CD4-positive, alpha-beta T cell treated with Interleukin-4 for 4 hours (primary cell): ENCODE data around the gene EEF1AKMT3.

Experiments
- DNase-seq: peaks from one replicate; pipeline ENCODE4 v3.0.0-alpha.2; 2020

The EEF1AKMT3 gene

DNA sequence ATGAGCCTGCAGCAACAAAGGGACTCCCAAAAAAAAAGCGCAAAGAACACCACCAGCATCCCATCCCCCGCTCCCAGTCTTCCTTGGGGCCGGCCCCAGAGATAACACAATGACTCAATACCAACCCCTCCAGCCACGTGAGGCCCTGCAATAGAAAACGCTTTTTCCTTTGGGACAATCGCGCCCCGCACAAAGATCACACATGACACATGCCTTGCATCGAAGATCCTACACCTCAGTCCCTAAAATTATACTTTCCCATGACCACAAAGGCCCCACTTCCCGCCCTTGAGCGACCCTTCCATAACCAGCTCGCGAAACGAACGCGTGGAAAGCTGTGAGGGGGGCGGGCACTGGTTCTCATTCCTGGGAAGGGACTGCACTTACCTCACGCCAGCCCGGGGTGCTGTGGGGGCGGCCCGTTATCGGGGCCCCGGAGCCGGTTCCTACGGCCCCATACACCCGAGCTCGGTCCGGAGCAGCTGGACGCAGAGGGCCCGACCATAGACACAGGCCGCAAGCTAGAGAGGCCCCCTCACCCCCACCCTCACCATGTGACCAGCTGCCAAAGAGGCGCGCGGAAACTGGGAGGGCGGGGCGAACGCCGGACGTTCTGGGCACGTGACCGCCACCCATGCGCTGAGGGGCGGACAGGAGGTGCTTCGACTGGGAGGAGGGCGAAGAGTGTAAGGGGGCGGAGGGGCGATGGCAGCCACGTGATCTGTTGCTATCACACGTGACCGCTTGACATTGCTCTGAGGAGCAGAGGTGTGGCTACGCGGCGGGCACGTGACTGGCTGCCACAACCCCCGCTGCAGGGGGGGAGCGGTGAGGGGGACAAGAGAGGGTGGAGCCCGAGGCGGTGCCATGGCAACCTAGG, 20.4 kb upstream of the EEF1AKMT3 start, which contains the start of gene CDK4:
Gene CDK4, minus strand, starts transcription at position 523 of the 880 bp plus-strand sequence. CDS start 593 bp downstream, outside the sequence.
- DNase-seq = peak; percentile 100

GRCh38 chr12:57752668-57753000, 19.8 kb upstream of the EEF1AKMT3 start:
- no peak for DNase-seq

GRCh38 chr12:57753756-57754337, 18.6 kb upstream of the EEF1AKMT3 start:
- DNase-seq = no peak

- DNase-seq = peak; percentile 92
Measured at GRCh38 chr12:57754411-57755193, 17.8 kb upstream of the EEF1AKMT3 start, which contains the start of gene MARCHF9. MARCHF9 (plus strand) TSS chr12:57755103; CDS start chr12:57755529, 426 bp downstream.

- DNase-seq = no peak
Measured at GRCh38 chr12:57755194-57755453, 17.3 kb upstream of the EEF1AKMT3 start.

DNA sequence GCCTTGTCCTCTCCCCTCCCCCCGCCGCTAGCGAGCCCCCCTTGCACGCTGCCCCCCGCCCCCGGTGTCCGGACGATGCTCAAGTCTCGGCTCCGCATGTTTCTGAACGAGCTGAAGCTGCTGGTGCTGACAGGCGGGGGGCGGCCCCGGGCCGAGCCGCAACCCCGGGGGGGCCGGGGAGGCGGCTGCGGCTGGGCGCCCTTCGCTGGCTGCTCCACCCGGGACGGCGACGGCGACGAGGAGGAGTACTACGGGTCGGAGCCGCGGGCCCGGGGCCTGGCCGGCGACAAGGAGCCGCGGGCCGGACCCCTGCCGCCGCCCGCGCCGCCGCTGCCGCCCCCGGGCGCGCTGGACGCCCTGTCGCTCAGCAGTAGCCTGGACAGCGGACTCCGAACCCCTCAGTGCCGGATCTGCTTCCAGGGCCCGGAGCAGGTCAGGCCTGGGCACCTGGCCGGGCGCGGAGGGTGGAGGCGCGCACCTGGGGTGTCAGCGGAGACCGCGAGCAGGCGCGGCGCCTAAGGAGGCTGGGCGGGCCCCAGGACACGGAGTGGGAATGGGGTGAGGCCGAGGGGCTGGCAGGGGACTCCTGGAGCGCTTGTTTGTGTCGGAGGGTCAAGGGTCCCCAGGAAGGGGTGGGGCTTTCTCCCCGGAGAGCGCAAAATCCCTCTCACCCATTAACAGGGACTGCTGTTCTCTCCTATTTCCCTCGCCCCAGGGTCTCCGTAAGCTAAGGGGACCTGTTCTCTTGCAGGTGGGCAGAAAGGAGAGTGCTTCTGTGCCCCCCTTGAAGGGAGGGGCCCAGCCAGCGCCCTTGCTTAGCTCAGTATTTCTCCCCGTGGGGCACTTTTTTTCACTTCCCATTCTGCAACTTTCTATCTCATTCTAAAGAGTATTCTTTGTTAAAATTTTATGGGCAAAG, 16.7 kb upstream of the EEF1AKMT3 start:
- DNase-seq = peak; percentile 16

- peak; percentile 62 for DNase-seq
Measured at GRCh38 chr12:57756406-57757341, 15.7 kb upstream of the EEF1AKMT3 start.

- no peak for DNase-seq
Measured at GRCh38 chr12:57757771-57758170, 14.6 kb upstream of the EEF1AKMT3 start.

DNA sequence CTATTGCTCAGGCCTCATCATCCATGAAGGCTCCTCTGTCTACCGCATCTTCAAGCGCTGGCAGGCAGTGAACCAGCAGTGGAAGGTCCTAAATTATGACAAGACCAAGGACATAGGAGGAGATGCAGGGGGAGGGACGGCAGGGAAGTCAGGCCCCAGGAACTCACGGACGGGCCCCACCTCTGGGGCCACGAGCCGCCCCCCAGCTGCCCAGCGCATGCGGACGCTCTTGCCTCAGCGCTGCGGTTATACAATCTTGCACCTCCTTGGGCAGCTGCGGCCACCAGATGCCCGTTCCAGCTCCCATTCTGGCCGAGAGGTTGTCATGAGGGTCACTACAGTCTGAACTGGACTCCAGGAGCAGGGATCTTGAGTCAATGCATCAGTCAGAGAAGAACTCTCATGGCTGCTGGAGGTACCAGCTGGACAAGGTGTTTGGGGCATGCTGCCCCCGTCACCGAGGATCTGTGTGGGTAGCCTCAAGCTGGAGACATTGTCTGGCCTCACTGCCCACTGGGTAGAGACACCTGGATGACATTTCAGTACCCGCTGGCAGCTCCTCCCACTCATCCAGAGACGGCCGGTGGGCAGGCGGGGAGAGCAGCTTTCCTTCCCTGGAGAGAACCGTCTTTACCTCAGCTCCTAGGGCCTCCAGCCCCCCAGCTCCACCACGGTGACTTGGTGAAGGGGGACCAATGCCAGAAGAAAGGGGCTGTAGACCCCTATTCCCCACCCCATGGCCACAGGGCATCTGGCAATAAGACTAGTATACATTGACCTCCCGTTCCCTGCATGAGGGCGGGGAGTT, 13.7 kb upstream of the EEF1AKMT3 start:
- no peak for DNase-seq

DNA sequence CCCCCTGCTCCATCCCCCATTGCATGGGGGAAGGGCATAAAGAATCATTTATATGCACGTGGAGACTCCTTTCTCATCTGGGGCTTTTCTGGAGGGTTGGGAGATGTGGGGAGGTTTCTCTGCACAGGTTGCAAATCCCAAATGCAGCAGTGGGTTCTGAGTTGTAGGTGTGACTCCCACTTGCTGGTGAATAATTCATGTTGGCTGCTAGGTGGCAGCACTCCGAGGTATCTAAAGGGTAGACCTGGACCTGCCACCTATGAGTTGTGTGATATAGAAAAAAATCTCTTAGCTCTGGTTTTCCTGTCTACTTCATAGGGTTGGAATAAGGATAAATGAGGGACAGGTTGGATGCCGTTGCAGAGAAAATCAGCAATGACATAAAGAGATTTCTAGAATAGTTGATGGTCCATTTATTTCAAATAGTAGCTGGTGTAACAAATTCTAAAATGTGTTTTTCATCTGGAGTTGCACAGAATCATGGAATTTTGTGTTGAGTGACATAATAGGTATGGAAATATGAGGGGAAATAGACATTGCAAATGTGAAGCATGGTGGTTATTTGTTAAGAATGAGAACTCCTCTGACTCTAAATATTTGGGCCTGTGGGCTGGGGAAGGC, 12.9 kb upstream of the EEF1AKMT3 start:
- peak; percentile 57 for DNase-seq

DNA sequence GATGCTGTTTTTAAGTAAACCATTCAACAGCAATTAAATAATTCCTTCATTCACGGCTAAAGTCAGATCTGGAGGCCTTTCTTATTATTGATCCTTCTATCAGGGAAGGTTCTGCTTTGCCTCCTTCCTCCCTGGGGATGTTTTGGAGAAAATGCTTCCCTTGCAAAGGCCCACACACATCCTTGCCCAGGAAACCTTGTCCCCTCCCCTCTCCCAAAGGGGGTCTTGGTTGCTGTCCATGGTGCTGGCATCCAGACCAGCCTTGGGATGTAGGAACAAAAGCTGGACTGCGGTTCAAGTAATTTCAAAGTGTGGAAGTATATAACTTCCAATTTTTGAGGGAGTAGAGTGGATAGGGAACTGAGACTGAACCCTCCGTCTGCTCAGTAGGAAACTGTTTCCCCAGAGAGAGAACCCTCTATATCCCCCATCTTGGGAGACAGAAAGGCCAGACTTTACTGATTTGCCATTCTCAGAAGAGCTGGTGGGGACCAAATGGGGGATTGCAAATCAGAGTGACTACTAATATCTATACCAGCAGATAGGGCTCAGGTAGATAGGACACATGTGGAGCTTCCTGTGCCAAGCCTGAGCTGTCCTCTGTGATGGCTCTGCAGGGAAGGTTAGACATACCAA, 11.9 kb upstream of the EEF1AKMT3 start:
- no peak for DNase-seq

DNA sequence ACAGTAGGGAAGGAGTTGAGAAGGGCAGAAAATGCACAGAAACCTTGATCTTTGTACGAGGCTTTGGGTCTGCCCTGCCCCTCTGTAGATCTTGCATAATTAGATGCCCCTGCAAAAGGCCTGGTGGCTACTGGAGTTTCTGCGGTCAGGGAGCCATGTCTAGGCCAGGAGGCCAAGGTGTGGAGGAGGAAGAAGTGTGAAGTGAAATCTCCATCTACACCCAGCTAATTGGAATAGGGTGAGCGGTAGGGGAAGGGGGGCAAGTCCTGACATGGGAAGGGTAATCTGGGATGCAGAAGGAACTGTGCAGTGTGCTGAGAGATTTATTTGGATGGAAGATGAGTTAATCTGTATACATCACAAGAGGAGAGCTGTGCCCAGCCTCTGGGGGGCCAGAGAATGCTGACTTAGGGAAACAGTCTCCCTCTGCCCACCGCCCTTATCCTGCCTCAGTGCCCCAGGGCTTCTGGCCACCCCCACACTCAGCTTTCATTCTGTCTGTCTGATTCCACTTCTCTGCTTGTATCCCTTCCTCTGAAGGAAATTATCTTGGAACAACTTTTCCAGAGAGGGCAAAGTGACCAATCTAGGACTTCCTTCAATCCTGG, 10.9 kb upstream of the EEF1AKMT3 start:
- DNase-seq = no peak

DNA sequence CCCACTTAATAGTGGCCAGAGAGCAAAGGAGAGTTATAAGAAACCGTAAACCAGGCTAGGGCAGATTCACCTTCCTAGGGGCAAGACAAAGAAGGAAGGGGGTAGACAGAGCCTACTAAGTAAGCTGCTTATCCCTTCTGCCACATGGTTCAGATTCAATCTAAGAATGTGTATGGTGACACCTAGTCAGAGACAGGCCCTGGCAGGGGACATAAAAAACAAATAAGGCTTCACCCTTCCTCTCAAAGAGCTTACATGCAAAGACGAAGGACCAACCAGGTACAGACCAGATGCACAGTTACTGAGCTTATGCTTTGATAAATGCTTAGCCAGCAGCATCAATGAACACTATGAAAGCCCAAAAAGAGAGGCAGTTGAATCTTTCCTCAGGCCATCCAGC, 10.0 kb upstream of the EEF1AKMT3 start:
- no peak for DNase-seq

- no peak for DNase-seq
Measured at GRCh38 chr12:57763881-57764661, 8.3 kb upstream of the EEF1AKMT3 start.

- no peak for DNase-seq
Measured at GRCh38 chr12:57764662-57765002, 7.8 kb upstream of the EEF1AKMT3 start.

DNA sequence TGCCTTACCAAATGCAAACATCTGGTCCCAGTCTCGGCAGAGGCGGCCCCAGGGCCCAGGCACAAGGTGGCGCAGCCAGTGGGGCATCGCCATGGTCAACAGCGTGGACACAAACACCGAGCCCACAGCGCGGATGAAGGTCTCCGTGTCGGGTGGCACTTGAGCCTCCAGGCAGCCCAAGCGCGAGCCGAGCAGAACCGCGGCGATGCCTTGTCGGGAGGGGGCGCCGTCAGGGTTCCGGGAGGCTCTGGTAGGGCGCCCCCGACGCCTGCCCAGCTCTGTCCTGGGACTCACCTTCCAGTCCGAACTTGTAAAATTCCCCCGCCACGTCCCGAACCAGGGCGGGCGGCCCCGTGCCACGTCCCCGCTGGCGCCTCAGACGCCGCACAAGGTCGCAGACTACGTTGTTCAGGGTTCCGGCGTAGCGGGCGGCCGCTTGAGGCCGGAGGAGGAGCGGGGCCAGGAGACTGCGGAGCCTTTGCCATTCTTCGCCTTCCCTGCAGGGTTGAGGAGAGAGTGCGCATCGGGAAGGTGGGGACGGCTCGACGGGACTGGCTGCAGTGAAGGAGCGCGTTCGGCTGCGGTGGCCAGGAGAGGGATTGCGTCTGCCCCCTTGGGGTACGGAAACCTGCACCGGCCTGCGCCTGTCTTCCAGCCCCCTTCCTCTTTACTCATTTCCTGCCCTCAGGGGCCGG, 7.3 kb upstream of the EEF1AKMT3 start:
- peak; percentile 36 for DNase-seq

DNA sequence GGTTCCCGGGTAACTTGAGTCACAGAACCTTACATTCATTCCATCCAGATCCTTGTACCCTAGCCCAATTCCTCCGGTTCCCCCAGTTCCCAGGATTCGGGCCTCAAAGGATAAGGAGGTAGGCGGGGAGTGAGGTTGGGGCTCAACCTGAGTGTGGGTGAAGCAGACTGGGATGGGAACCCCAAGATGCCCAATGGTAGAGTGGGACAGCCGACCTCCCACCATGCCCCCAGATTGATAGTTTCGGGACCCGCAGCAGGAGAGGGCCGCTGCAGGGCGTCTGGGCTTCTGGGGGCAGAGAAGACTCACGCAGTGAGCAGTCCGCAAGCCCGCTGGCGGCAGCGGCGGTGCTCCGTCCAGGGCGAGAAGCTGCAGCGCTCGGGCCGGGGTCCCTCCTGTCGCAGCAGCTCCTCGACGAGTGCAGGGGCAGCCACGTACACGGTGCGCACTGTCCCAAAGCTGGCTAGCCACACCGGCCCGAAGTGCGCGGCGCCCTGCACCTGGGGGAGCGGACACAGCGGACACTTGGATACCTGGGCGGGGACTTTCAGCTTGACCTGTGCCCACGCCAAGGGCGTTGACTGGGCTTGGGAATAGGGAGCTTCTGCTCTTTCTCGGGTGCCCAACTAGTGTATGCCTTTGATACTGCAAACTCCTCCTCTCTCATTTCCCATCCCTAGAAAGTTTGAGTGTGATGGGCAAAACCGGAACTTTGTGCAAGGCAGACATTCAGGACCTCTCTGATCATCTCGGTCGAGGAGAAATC, 6.5 kb upstream of the EEF1AKMT3 start:
- DNase-seq = no peak
